ENCODE results near the gene HADH. TPM values are rescaled to one million over a fixed set of nuclear protein-coding genes. Genes with fewer than 3 reads are reported as not detected.
"Not testable (repeated sequence)": the region's sequence is repeated elsewhere in the genome, so short reads cannot be mapped to it uniquely, and the experiment has no call there.

Gene HADH
- total RNA-seq, 1 donor = 14.1 TPM

- DNase-seq (ENCODE audit: low read depth) = no peak
- no peak for TF ChIP-seq CTCF (IDR thresholded peaks at IDR 0.05; ENCODE audit: insufficient read depth, low read length)
- H3K4me3 ChIP-seq (ENCODE audit: low read depth, low read length) = no peak overlapping the region
Observed at GRCh38 chr4:108005807-108006206, 16.1 kb downstream of the HADH start.

GRCh38 chr4:108006361-108006760, 16.7 kb downstream of the HADH start:
- no peak for TF ChIP-seq CTCF (IDR thresholded peaks at IDR 0.05; ENCODE audit: insufficient read depth, low read length)
- H3K4me3 ChIP-seq (ENCODE audit: low read depth, low read length) = no peak overlapping the region
- DNase-seq (ENCODE audit: low read depth) = peak; percentile 7

DNA sequence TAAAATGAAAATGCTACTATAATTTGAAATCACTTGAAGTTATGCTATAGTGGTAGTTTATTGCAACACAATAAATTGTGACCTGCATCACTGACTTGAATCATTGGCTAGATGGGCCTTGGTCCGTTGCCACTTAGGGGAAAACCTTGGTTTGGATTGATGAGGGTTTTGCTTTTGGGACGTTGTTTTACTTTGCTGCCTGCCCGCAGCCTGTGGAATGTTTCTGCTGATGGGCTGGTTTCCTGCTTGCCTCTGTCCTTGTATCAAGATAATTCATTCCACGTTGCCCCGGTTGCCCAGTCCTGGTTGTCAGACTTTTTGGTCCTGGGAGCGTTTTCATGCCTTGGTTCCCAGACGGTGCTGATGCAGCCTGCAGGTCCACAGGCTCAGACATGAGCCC, 18.3 kb downstream of the HADH start:
- no peak for TF ChIP-seq CTCF (IDR thresholded peaks at IDR 0.05; ENCODE audit: insufficient read depth, low read length)
- DNase-seq (ENCODE audit: low read depth) = no peak
- H3K4me3 ChIP-seq (ENCODE audit: low read depth, low read length) = no peak overlapping the region

- H3K4me3 ChIP-seq (ENCODE audit: low read depth, low read length) = no peak overlapping the region
- TF ChIP-seq CTCF (IDR thresholded peaks at IDR 0.05; ENCODE audit: insufficient read depth, low read length) = no peak
- DNase-seq (ENCODE audit: low read depth) = no peak
Observed at GRCh38 chr4:108008721-108009120, 19.0 kb downstream of the HADH start.

GRCh38 chr4:108010167-108010566, 20.5 kb downstream of the HADH start:
- TF ChIP-seq CTCF (IDR thresholded peaks at IDR 0.05; ENCODE audit: insufficient read depth, low read length) = no peak
- peak; percentile 34 for DNase-seq (ENCODE audit: low read depth)
- H3K4me3 ChIP-seq (ENCODE audit: low read depth, low read length) = no peak overlapping the region

DNA sequence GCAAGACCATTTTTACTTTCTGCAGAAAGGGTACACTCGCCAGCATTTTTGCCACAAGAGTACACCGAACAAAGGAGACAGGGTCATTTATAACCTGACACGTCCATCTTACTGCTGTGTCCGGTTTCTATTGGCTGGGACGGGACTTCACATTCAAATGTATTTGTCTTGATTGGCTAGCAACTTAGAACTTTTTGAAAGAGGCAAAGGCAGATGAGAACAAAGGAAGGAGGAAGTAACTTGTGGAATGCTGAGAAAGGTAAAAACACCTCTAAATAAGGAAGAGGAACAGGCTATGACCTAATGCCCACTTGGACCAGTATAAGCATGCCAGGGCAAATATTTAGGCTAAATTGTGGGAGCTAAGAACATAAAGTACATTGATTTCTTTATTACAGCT, 22.7 kb downstream of the HADH start:
- not testable (repeated sequence) for H3K4me3 ChIP-seq (ENCODE audit: low read depth, low read length); DNase-seq (ENCODE audit: low read depth)

DNA sequence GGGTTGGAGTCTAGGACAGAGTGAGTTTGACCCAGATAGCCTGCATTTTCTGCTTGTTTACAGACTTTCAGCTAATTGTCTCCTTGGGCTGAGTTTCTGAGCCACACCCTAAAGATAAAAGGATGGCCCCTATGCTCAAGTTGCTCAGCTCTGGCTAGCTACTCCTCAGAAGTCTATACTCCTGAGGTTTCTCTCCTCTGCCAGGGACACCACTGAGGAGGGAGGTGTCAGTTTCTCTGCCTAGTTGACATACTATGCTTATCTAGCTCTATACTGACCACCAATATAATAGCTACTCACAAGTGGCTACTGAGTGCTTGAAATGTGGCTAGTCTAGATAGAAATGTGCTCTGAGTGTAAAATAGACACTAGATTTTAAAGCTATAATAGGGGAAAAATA, 23.6 kb downstream of the HADH start:
- no peak for TF ChIP-seq CTCF (IDR thresholded peaks at IDR 0.05; ENCODE audit: insufficient read depth, low read length)
- H3K4me3 ChIP-seq (ENCODE audit: low read depth, low read length) = no peak overlapping the region
- no peak for DNase-seq (ENCODE audit: low read depth)
